AG09309 (cell line): ENCODE results near the gene SHPK.

Experiments used
- DNase-seq: peaks from one replicate; pipeline ENCODE4 v3.0.0-alpha.2; 2010; ENCODE audit warnings: low read depth
- H3K4me3 ChIP-seq: 2 replicates; pipeline ENCODE4 v1.5.1; 2011; ENCODE audit warnings: mild to moderate bottlenecking, low read depth, low read length, moderate library complexity; ENCODE audit not compliant: control insufficient read depth
- TF ChIP-seq, protein P1 (sequence below): IDR thresholded peaks from 2 replicates; pipeline ENCODE4 v1.5.1; 2011; ENCODE audit warnings: mild to moderate bottlenecking, low read depth, low read length, inconsistent platforms; ENCODE audit not compliant: insufficient read depth, control insufficient read depth; ENCODE audit errors: missing control alignments

Gene SHPK

DNA sequence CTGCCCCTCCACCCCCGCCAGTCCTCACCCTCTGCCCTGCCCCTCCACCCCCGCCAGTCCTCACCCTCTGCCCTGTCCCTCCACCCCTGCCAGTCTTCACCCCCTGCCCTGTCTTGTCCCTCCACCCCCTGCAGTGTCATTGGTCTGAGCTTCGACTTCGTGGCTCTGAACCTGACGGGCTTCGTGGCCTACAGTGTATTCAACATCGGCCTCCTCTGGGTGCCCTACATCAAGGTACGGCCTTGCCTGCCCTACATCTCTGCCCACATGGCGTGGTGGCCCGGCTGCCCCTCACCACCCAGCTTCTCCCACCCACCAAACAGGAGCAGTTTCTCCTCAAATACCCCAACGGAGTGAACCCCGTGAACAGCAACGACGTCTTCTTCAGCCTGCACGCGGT is 20.3 kb upstream of the SHPK start:
- no peak overlapping the region for H3K4me3 ChIP-seq
- no peak for DNase-seq
- TF ChIP-seq, protein P1, sequence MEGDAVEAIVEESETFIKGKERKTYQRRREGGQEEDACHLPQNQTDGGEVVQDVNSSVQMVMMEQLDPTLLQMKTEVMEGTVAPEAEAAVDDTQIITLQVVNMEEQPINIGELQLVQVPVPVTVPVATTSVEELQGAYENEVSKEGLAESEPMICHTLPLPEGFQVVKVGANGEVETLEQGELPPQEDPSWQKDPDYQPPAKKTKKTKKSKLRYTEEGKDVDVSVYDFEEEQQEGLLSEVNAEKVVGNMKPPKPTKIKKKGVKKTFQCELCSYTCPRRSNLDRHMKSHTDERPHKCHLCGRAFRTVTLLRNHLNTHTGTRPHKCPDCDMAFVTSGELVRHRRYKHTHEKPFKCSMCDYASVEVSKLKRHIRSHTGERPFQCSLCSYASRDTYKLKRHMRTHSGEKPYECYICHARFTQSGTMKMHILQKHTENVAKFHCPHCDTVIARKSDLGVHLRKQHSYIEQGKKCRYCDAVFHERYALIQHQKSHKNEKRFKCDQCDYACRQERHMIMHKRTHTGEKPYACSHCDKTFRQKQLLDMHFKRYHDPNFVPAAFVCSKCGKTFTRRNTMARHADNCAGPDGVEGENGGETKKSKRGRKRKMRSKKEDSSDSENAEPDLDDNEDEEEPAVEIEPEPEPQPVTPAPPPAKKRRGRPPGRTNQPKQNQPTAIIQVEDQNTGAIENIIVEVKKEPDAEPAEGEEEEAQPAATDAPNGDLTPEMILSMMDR: no peak

GRCh38 chr17:3655766-3656165 is 19.7 kb upstream of the SHPK start:
- no peak overlapping the region for H3K4me3 ChIP-seq

GRCh38 chr17:3647769-3648555 is 11.9 kb upstream of the SHPK start:
- TF ChIP-seq, protein P1: peak; percentile 56
- no peak for DNase-seq
- H3K4me3 ChIP-seq: no peak overlapping the region

More at GRCh38 chr17:3655766-3656165, 19.7 kb upstream of the SHPK start:
- TF ChIP-seq, protein P1: no peak
- no peak for DNase-seq

DNA sequence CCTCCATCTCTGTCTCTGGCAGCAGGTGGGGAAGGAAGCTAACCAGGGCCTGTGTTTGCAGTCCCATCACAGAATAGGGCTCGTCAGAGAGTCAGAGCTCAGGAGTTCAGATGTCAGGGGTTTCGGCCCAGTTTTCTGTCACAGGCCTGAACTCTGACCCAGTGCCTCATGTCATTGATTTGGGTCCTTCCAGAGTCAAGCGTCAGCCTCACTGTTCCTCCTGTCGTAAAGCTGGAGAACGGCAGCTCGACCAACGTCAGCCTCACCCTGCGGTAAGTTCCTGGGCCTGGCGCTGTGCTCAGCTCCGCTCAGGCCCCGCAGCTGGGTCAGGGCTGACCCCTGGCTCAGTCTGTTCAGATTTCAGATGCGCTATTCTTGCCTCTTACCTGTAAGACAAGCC is 11.2 kb upstream of the SHPK start:
- TF ChIP-seq, protein P1: no peak
- no peak for DNase-seq
- H3K4me3 ChIP-seq: no peak overlapping the region

DNA sequence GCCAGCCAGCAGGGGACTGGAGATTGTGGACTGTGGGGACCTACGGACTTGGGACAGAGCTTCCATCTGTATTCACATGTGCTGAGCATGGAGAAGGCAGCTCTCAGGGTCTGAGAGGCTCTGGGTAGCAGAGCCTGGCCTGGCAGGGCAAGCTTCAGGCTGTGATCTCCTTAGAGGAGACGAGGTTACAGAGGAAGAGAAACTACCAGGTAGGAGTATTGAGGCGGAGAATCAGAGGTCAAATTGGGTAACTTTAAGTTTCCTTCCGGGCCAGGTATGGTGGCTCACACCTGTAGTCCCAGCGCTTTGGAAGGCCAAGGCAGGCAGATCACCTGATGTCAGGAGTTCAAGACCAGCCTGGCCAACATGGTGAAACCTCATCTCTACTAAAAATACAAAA is 9.3 kb upstream of the SHPK start:
- no peak for DNase-seq
- TF ChIP-seq, protein P1: no peak
- no peak overlapping the region for H3K4me3 ChIP-seq

DNA sequence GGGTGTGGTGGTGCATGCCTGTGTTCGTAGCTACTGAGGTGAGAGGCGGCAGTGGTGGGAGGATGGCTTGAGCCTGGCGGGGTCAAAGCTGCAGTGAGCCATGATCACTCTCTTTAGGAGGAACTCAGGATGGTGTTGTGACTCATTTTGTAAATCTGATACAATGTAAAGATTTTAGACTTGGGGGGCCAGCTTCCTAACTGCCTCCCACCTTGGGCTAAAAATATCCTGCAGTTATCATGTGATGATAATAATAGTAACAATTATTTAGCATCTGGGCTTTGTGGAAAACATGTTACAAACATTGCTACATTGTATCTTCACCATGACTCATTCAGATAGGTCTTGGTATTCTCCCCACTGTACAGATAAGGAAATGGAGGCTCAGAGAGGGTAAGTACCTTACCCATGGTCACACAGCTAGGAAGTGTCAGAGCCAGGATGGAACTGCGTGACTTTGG is 7.9 kb upstream of the SHPK start:
- no peak overlapping the region for H3K4me3 ChIP-seq
- no peak for DNase-seq
- TF ChIP-seq, protein P1: no peak
